Right ventricle myocardium superior (tissue), 1 donor: Measurements from ENCODE around the gene RTN4RL2. TPM values are rescaled to one million over a fixed set of nuclear protein-coding genes. Genes with fewer than 3 reads are reported as not detected.
A peak's percentile ranks its signal among the peaks of the same experiment; 100 is the strongest.

Experiments used
- ATAC-seq: fragments of 200-7000 bp; cut with Tn5 transposase; one replicate; pipeline ENCODE4 v1.9.1; 2020; ENCODE audit warnings: mild to moderate bottlenecking; ENCODE audit not compliant: poor library complexity
- DNase-seq: peaks from one replicate; pipeline ENCODE4 v3.0.0-alpha.2; 2020
- intact Hi-C: fragments of 100-400 bp; cut with DNase I; formaldehyde crosslinking; loops from one replicate; pipeline ENCODE4 v1.11.2; 2022
- total RNA-seq: library from RNA; stranded (reverse); fragmentation: NEBNext Ultra II Directional; extraction: Animal tissue kit (Norgen Biotek cat#: 25700); gene quantifications from one replicate; pipeline ENCODE4 v1.2.1, GENCODE V29; 2021
- donor health status: DM: no; HTN: yes; CAD: no; lungs with severe emphysema.

Gene RTN4RL2
- total RNA-seq, 1 donor from 2014 or later, result 1.9 TPM

- DNase-seq, result no peak
- intact Hi-C loops, result loop anchor here (5.0 kb wide), 1 partner anchor 183 kb away; no protein-coding TSS in a partner anchor
- ATAC-seq, result no peak
Observed at GRCh38 chr11:57459164-57460021, 935 bp upstream of the RTN4RL2 start.

- ATAC-seq (no peak), DNase-seq (peak; percentile 50)
- intact Hi-C loops, result no loop called here
Observed at GRCh38 chr11:57460758-57461749, 726 bp downstream of the RTN4RL2 start.

DNA sequence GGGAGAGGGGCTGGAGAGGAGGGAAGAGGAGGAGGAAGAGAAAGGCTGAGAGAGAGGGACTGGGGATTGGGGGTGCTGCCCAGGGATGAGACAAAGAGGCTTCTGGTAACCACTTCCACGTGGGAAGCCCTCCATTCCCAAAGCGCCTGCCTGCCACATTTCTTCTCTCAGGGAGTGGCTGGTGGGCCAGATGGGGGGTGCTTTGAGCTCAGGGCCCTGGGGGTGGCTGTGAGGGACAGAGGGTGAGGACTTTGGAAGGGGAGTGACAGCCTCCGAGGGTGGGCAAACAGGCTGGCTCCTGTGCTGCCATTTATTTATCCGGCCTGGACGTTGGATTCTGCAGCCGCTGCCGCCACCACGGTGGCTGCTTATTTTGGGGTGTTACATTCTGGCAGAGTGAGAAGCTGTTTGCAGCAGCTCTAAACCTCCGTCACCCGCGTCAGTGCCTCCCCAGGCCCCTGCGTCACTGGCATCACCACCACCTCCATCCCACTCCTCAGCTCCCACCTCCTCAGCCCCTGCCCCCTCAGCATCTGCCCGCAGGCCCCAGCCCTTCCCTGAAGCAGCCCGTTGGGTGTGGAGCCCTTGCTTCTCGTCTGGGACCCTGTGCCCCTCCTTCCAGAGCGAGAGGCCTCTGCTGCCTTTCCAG, 1.6 kb downstream of the RTN4RL2 start:
- no peak for DNase-seq
- intact Hi-C loops, result no loop called here
- no peak for ATAC-seq

- DNase-seq (no peak), ATAC-seq (no peak)
- intact Hi-C loops, result no loop called here
Observed at GRCh38 chr11:57462597-57462996, 2.3 kb downstream of the RTN4RL2 start.

- ATAC-seq (no peak), DNase-seq (no peak)
- intact Hi-C loops, result no loop called here
Observed at GRCh38 chr11:57463671-57464538, 3.6 kb downstream of the RTN4RL2 start.

- DNase-seq, result no peak
- intact Hi-C loops, result no loop called here
- no peak for ATAC-seq
Observed at GRCh38 chr11:57464539-57465181, 4.3 kb downstream of the RTN4RL2 start.

DNA sequence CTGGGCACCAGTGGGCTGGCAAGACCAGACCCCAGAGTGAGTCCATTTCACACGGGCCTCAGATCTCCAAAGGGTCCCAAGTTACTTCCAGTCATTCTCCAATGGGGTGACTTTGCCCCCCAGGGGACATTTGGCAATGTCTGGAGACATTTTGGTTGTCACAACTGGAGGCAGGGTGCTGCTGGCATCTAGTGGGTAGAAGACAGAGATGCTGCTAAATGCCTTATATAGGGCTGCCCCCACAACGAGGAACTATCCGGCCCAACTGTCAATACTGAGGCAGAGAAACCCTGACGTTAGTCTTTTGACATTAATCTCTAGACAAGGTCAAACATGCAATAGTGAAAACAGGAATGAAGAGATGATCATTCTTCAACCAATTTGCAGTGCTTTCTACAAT, 6.4 kb downstream of the RTN4RL2 start:
- DNase-seq (no peak), ATAC-seq (no peak)

GRCh38 chr11:57467508-57468157, 7.3 kb downstream of the RTN4RL2 start:
- DNase-seq, result no peak
- intact Hi-C loops, result no loop called here
- ATAC-seq, result no peak

More for the DNA sequence above, 6.4 kb downstream of the RTN4RL2 start:
- intact Hi-C loops, result no loop called here

DNA sequence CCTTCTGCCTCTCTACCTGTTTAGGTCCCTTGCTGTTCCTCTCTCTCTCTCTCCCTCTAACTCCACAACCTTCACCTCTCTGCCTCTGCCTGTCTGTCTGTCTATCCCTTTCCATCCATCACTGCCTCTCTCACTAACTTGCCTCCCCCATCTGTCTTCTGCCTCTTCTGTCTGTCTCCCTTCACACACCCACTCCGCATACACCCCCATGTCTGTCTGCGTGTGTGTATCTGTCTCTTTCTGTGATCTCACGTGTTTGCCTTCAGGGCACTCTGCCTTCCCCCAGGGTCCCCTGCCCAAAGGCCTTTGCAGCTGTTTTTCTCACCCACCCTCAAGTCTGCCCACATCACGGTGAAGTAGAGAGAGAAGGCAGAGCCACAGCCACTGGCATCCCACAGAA, 7.9 kb downstream of the RTN4RL2 start:
- intact Hi-C loops, result no loop called here
- ATAC-seq (no peak), DNase-seq (no peak)

GRCh38 chr11:57469268-57469667, 8.9 kb downstream of the RTN4RL2 start:
- intact Hi-C loops, result no loop called here
- DNase-seq, result no peak
- no peak for ATAC-seq

- intact Hi-C loops, result no loop called here
- DNase-seq, result no peak
- no peak for ATAC-seq
Observed at GRCh38 chr11:57471496-57471895, 11.2 kb downstream of the RTN4RL2 start.

DNA sequence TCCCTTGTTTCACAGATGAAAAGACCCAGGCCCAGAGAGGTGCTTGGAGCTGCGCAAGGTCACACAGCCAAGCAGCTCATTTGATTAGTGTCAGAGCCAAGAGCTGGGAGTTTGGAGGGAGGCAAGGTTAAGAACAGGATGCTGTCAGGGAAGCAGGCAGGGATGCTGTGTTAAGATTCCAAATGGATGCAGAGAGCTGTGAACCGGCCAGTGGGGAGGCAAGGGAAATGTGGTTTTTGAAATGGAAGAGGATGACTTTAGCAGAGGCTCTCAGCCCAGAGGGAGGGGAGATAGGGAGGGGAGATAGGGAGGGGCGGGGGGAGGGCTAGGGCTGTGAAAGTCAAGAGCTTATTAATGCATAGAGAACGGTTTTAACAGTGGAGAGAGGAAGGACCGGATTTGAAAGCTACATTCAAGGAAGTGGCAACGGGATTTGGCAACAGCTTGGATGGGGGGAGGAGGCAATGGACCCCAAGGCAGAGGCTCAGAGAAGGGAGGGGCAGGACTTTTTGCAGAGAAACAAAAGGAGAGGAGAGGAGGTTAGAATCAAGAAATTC, 13.0 kb downstream of the RTN4RL2 start:
- DNase-seq (no peak), ATAC-seq (no peak)
- intact Hi-C loops, result no loop called here

GRCh38 chr11:57474017-57474802, 13.9 kb downstream of the RTN4RL2 start:
- no peak for DNase-seq
- intact Hi-C loops, result no loop called here
- ATAC-seq, result no peak

GRCh38 chr11:57474803-57475115, 14.4 kb downstream of the RTN4RL2 start:
- DNase-seq (no peak), ATAC-seq (no peak)
- intact Hi-C loops, result no loop called here

DNA sequence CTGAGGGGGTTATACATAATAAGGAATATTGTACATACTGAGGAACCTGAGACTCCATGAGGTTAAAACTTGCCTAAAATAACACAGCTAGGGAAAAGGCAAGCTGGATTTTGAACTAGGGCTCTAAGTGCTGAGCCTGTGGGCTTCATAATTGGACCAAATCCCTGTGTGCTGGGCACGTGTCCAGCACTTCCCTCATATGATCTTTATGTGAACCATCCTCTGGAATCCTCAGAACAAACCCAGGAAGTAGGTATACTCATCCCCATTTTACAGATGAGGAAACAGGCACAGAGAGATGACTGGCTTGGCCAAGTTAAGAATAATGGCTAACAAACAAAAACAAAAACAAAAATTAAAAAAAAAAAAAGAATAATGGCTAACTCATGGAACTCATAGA, 14.9 kb downstream of the RTN4RL2 start:
- intact Hi-C loops, result no loop called here
- ATAC-seq (no peak), DNase-seq (no peak)

- intact Hi-C loops, result no loop called here
- ATAC-seq (no peak), DNase-seq (no peak)
Observed at GRCh38 chr11:57475671-57476046, 15.3 kb downstream of the RTN4RL2 start.
